DOHH2 (cell line): Measurements from ENCODE around the gene GCLC.

ENCODE experiments used
- H3F3A ChIP-seq: fragments of 200-600 bp; sonication (generic), shearing (Covaris generic); 2 replicates; pipeline ENCODE4 v1.6.0; 2016; ENCODE audit warnings: antibody characterized with exemption, mild to moderate bottlenecking; ENCODE audit not compliant: control insufficient read depth, insufficient read depth
- H3K27ac ChIP-seq: fragments of 200-600 bp; sonication (generic); 2 replicates; pipeline ENCODE4 v1.5.1; 2014; ENCODE audit warnings: low read depth, mild to moderate bottlenecking, low read length, moderate library complexity
- H3K27me3 ChIP-seq: fragments of 200-600 bp; sonication (generic); 2 replicates; pipeline ENCODE4 v1.6.1; 2014; ENCODE audit warnings: mild to moderate bottlenecking, low read length, mixed read lengths; ENCODE audit not compliant: control insufficient read depth
- H3K36me3 ChIP-seq: fragments of 200-600 bp; sonication (generic); 2 replicates; pipeline ENCODE4 v1.6.1; 2014; ENCODE audit warnings: mild to moderate bottlenecking, low read length, moderate library complexity, mixed read lengths; ENCODE audit not compliant: control insufficient read depth
- H3K4me1 ChIP-seq: fragments of 200-600 bp; sonication (generic); 2 replicates; pipeline ENCODE4 v1.6.1; 2014; ENCODE audit warnings: mild to moderate bottlenecking, low read length, mixed read lengths; ENCODE audit not compliant: control insufficient read depth
- H3K4me2 ChIP-seq: fragments of 200-600 bp; sonication (generic); 2 replicates; pipeline ENCODE4 v1.6.0; 2014; ENCODE audit warnings: mild to moderate bottlenecking, low read length, moderate library complexity
- H3K4me3 ChIP-seq: fragments of 200-600 bp; sonication (generic); 2 replicates; pipeline ENCODE4 v1.5.1; 2014; ENCODE audit warnings: mild to moderate bottlenecking, low read length, mixed read lengths
- H3K79me2 ChIP-seq: fragments of 200-600 bp; sonication (generic); 2 replicates; pipeline ENCODE4 v1.6.1; 2014; ENCODE audit warnings: mild to moderate bottlenecking, low read length, mixed read lengths; ENCODE audit not compliant: control insufficient read depth
- H3K9me2 ChIP-seq: fragments of 200-600 bp; sonication (generic); replicated peaks from 2 replicates; pipeline ENCODE4 v1.6.1; 2014; ENCODE audit warnings: mild to moderate bottlenecking, low read length, mixed read lengths; ENCODE audit not compliant: control insufficient read depth
- H3K9me3 ChIP-seq: fragments of 200-600 bp; sonication (generic); 2 replicates; pipeline ENCODE4 v1.6.1; 2014; ENCODE audit warnings: antibody characterized with exemption, low read length, mixed read lengths; ENCODE audit not compliant: control insufficient read depth, insufficient read depth
- H4K20me1 ChIP-seq: fragments of 200-600 bp; sonication (generic); 2 replicates; pipeline ENCODE4 v1.6.0; 2014; ENCODE audit warnings: low read depth, mild to moderate bottlenecking, antibody characterized with exemption, low read length, moderate library complexity; ENCODE audit not compliant: control insufficient read depth, insufficient read depth
- EZH2phosphoT487 ChIP-seq: fragments of 200-600 bp; sonication (generic); IDR thresholded peaks from 2 replicates; pipeline ENCODE4 v1.6.1; 2017; ENCODE audit warnings: borderline replicate concordance, mild to moderate bottlenecking, antibody characterized with exemption, low read length, moderate library complexity, mixed read lengths
- TF ChIP-seq, protein P1 (sequence below): fragments of 200-600 bp; sonication (generic); IDR thresholded peaks from one replicate; pipeline ENCODE4 v1.5.1; 2014; ENCODE audit warnings: antibody characterized with exemption, mild to moderate bottlenecking, low read depth, low read length; ENCODE audit not compliant: poor library complexity, severe bottlenecking

GCLC gene

DNA sequence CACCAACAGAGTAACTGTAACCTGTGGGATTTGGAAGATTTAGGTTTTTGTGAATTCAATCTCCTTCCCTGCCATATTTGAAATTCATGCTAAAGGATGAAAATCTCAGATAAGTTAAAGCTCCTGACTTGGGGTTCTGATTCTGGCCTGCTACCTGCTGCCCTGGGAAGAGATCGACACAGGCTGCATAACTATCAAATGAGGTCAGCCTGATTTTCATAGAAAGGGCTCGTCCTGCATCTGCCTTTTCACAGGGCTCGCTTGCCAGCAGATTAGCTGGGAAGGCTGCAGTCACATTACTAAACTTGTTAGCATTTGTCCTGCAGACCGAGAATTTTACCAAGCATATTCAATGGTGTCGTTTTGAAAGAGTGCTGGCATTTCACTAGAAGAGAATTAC, 14.6 kb downstream of the GCLC start:
- TF ChIP-seq EZH2phosphoT487: no peak
- TF ChIP-seq, protein P1, sequence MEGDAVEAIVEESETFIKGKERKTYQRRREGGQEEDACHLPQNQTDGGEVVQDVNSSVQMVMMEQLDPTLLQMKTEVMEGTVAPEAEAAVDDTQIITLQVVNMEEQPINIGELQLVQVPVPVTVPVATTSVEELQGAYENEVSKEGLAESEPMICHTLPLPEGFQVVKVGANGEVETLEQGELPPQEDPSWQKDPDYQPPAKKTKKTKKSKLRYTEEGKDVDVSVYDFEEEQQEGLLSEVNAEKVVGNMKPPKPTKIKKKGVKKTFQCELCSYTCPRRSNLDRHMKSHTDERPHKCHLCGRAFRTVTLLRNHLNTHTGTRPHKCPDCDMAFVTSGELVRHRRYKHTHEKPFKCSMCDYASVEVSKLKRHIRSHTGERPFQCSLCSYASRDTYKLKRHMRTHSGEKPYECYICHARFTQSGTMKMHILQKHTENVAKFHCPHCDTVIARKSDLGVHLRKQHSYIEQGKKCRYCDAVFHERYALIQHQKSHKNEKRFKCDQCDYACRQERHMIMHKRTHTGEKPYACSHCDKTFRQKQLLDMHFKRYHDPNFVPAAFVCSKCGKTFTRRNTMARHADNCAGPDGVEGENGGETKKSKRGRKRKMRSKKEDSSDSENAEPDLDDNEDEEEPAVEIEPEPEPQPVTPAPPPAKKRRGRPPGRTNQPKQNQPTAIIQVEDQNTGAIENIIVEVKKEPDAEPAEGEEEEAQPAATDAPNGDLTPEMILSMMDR: no peak
- H3K4me3 ChIP-seq: no peak overlapping the region
- H3K9me2 ChIP-seq: no peaks in the 10 kb centered on the region
- peaks cover 41% of the 10 kb centered on the region for H3K79me2 ChIP-seq
- no peak overlapping the region for H3K27ac ChIP-seq
- H3K36me3 ChIP-seq: no peaks in the 10 kb centered on the region
- H3K9me3 ChIP-seq: no peaks in the 10 kb centered on the region
- no peaks in the 10 kb centered on the region for H3K27me3 ChIP-seq
- H3F3A ChIP-seq: no peaks in the 10 kb centered on the region
- H3K4me2 ChIP-seq: no peak overlapping the region
- H3K4me1 ChIP-seq: no peaks in the 10 kb centered on the region
- H4K20me1 ChIP-seq: 0 out of 2 replicates have a peak, but pooled peaks cover 3% of the 10 kb centered on the region

DNA sequence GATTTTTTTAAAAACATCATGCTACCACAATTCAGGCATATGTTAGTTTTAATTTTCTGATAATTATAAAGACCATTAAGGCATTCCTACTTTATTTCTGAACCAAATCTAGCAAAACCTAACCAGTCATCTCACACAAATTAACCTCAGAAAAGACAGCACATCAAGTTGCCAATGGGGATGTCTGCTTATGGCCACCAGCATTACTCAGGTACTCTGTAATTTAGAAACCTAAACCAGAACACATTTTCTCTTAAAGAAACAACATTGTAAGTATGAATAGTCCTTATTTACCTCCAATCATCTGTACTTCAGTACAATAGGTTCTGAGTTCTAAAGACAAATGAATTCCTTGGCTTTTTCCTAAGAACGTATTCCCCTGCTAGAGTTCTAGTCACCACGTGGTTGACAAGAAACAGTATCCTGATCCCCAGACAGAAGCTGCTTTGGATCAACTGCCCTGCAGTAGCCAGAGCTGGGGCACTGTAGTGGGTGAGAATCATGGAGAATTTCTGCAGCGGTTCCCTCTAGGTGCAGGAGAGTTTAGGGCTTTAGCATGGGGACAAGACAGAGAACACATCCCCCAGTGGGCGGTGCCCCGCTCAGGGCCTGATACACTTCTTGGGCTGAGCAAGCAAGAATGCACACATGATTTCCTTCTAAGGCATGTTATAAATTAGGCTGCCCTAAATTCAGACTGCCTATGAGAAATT, 15.4 kb downstream of the GCLC start:
- H3K36me3 ChIP-seq: no peaks in the 10 kb centered on the region
- TF ChIP-seq, protein P1: no peak
- TF ChIP-seq EZH2phosphoT487: no peak
- H3K9me2 ChIP-seq: no peaks in the 10 kb centered on the region
- no peaks in the 10 kb centered on the region for H3K27me3 ChIP-seq
- peaks cover 35% of the 10 kb centered on the region for H3K79me2 ChIP-seq
- 0 out of 2 replicates have a peak, but pooled peaks cover 5% of the 10 kb centered on the region for H4K20me1 ChIP-seq
- no peaks in the 10 kb centered on the region for H3K9me3 ChIP-seq
- no peak overlapping the region for H3K4me3 ChIP-seq
- H3F3A ChIP-seq: no peaks in the 10 kb centered on the region
- H3K4me2 ChIP-seq: no peak overlapping the region
- no peaks in the 10 kb centered on the region for H3K4me1 ChIP-seq
- H3K27ac ChIP-seq: no peak overlapping the region

DNA sequence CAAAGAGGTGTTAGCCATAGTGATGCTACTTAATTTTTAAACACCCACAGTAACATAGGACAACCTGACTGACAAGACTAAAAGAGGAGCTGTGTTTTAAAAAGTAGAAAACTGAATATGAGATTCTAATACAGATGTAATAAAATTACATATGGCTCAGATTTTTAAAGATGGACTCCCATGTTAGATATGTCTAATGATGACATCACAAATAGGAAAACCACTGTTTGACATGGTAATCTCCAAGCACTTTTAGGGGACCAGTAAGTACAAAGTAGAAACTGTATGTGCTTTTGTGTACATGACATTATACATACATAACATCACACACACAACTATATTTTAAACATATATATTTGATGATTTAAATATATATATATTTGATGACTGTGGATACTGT, 16.8 kb downstream of the GCLC start:
- 0 out of 2 replicates have a peak, but pooled peaks cover 5% of the 10 kb centered on the region for H4K20me1 ChIP-seq

More for the DNA sequence above, 16.8 kb downstream of the GCLC start:
- TF ChIP-seq, protein P1: no peak
- TF ChIP-seq EZH2phosphoT487: no peak
- Histone ChIP-seq H3K36me3 (no peaks in the 10 kb centered on the region), H3K9me3 (no peaks in the 10 kb centered on the region), H3K27me3 (no peaks in the 10 kb centered on the region), H3F3A (no peaks in the 10 kb centered on the region), H3K9me2 (no peaks in the 10 kb centered on the region), H3K4me3 (no peak overlapping the region), H3K79me2 (peaks cover 26% of the 10 kb centered on the region), H3K4me2 (no peak overlapping the region), H3K4me1 (no peaks in the 10 kb centered on the region), H3K27ac (no peak overlapping the region)
